Measurements from ENCODE around the gene MID1. TPM values are rescaled to one million over a fixed set of nuclear protein-coding genes. Genes with fewer than 3 reads are reported as not detected.
"Not testable (repeated sequence)": the region's sequence is repeated elsewhere in the genome, so short reads cannot be mapped to it uniquely, and the experiment has no call there.

Gene MID1
- total RNA-seq, 1 donor from 2014 or later: 20.5 TPM

DNA sequence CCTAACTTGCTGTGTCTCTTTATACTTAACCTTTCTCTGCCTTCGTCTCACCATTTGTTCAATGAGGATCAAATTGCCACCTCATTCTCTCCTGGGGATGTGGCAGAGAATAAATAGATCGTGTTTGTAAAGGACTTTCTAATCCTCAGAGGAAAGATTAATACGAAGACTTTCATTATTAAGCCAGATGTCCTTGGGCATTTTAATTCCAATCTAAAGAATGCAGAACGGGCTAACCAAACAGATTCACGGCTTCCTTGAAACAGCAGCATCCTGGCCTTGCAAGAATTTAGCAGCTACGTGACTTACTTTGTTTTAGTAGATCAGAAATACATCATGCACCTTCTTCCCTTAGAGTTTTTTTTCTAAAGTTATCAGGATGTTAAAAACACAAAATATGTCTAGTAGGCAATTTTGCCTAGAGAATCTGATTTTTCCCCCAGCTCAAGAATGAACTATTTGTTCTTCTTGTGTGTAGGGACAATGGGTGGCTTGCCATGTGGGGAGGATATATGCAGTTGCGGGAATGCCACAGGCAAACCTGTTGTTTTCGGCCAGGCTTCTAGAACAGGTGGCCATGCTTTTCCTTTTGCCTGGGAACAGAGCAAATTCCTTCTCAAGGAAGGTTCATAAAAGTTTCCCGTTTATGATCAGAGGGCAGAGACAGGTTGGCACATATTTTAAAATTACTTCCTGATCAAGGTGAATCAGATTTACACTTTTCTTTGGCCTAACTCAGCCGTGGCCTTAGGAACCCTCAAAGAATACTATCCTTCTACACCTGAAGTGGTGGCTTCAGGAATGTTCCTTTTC, 3.0 kb downstream of the MID1 start:
- DNase-seq (ENCODE audit: extremely low read depth, low read depth, low spot score): no peak

- DNase-seq (ENCODE audit: extremely low read depth, low read depth, low spot score): no peak
These were observed 4.2 kb downstream of the MID1 start for GRCh38 chrX:10615931-10616774.

DNA sequence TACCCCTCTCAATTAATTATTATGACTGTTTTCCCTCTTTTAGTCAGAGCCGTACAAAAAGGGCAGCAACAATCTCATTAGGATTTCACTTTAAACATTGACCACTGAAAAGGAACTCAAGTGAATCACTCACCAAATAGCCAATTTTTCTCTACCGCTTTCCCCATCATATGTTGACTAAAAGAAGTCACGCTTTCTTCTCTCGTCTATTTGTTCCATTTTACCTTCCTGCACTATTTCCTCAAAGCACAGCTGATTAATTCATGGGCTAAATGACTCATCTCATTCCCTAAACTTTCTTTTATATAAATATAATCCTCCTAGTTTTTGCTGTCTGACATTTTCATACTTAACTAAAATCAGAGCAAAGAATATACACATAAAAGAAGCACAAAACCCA, 8.2 kb downstream of the MID1 start:
- no peak for DNase-seq (ENCODE audit: extremely low read depth, low read depth, low spot score)

DNA sequence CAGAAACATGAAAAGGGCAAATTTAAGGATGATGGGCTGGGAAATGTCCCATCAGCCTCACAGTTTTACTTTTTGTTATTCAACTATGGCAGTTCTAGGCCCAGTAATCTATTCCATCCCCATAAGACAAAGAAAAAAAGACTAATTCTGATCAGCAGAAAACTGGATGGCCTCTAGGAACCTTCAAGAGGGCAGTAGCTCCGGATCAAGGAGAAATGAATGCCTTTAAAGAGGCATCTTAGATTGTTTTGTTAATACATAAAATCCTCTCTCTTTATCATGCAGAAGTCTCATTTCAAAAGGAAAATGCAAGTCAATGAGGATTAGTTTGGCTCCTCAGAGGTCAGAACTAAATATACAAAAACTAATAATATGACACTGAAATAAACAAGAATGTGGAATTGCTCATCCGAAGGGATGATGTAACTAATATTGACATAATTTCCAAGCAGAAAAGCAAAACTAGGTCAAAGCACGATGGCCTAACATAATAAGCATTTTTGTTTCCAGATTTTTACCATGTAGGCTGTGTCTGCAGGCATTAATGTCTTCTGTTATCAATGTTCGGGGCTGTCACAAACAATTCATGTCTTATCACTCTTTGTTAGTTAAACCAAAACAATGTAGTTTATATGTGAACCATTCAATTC, 8.8 kb downstream of the MID1 start:
- DNase-seq (ENCODE audit: extremely low read depth, low read depth, low spot score): no peak

DNA sequence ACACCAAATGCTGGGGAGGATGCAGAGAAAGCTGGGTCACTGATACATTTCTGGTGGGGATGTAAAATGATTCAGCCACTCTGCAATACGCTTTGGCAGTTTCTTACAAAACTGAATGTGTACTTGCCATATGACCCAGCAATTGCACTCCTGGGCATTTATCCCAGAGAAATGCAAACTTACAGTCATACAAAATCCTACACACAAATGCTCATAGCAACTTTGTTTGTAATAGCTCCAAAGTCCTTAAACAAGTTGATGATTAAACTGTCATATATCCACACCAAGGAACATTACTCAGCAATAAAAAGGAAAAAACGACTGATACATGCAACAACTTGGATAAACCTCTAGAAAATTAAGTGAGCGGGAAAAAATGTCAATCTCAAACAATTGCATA, 12.3 kb downstream of the MID1 start:
- no peak for DNase-seq (ENCODE audit: extremely low read depth, low read depth, low spot score)

GRCh38 chrX:10607233-10607632, 13.2 kb downstream of the MID1 start:
- no peak for DNase-seq (ENCODE audit: extremely low read depth, low read depth, low spot score)

DNA sequence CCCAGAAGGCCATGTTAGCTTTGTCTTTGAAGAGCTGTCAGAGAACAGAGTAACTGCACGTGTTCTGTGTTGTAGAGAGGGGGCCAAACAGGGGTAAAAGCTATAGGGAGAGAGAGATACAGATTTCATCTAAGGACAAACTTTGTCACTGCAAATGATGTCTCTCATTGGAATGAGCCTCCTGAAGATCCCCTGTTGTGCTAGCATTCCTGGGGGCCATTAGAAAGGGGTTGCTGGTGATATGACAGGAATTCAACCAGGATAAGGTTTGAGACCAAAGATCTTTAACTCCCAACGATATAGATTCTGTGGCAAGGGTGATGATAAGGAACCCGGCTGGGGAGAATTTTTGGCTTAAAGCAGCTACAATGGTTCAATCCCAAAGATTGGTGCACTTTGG, 16.8 kb downstream of the MID1 start:
- DNase-seq (ENCODE audit: extremely low read depth, low read depth, low spot score): no peak

GRCh38 chrX:10602646-10603045, 17.7 kb downstream of the MID1 start:
- no peak for DNase-seq (ENCODE audit: extremely low read depth, low read depth, low spot score)

DNA sequence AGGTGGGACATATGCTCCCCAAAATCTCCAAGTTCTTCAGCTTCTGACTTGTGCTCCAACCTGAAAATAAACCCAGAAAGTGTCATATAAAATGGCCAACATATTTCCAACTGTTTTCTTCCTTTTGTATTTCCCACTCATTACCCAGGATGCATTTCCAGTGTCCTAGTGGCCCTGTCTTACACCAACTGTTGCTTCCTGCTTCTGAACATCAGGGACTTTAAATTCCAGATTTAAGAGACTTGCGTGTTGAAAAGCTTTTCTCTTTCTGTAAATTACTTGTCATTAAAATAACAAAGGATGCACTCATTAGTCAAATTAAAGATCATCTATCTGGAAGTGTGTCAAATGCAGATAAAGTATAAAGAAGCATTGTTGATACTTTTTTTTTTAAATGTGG, 19.9 kb downstream of the MID1 start:
- DNase-seq (ENCODE audit: extremely low read depth, low read depth, low spot score): no peak

GRCh38 chrX:10598540-10598939, 21.8 kb downstream of the MID1 start:
- no peak for DNase-seq (ENCODE audit: extremely low read depth, low read depth, low spot score)

DNA sequence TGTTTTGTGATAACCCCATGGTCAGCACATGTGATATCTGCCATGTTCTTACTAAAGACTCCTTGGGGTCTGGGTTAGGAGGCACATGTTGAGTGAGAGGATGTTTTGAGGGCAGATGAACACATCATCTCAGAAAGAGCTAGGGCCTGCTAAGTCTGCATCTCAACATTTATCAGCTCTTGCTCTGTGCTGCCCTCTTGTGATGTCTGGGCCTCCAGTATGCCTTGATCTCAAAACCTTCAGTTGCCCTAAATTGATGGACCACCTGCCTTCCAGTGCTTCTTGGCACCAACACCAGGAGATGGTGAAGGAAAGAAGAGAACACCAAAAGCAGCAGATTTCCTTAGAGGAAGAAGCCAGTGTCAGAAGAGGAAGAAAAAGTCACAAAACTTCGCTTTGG, 22.5 kb downstream of the MID1 start:
- no peak for DNase-seq (ENCODE audit: extremely low read depth, low read depth, low spot score)

GRCh38 chrX:10591363-10592335, 28.7 kb downstream of the MID1 start:
- DNase-seq (ENCODE audit: extremely low read depth, low read depth, low spot score): no peak

DNA sequence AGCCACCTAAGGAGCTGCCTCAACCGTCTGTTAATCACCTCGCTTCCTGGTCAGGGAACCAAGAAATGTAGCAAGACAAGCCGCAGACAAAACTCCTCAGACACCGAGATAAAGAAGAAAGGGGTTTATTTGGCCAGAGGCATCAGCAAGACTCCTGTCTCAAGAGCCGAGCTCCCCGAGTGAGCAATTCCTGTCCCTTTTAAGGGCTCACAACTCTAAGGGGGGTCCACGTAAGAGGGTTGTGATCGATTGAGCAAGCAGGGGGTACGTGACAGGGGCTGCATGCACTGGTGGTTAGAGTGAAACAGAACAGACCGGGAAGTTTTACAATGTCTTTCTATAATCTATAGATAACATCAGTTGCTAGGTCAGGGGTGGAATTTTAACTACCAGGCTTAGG, 30.6 kb downstream of the MID1 start:
- not testable (repeated sequence) for DNase-seq (ENCODE audit: extremely low read depth, low read depth, low spot score)

DNA sequence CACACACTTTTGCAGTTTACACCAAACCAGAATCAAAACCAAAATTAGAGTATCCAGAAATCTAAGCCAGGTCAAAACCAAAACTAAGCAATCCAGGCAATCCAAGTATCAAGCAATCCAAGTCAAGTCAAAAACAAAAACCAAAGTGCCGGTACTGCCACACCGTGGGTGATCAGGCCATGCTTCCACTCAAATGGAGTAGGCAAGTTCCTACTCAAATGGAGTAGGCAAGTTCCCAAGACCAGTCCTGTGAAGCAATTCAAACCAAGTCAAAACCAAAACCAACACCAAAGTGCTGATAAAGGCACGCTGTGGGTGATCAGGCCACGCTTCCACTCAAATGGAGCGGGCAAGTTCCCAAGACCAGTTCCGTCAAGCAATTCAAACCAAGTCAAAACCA, 31.3 kb downstream of the MID1 start:
- DNase-seq (ENCODE audit: extremely low read depth, low read depth, low spot score): no peak

DNA sequence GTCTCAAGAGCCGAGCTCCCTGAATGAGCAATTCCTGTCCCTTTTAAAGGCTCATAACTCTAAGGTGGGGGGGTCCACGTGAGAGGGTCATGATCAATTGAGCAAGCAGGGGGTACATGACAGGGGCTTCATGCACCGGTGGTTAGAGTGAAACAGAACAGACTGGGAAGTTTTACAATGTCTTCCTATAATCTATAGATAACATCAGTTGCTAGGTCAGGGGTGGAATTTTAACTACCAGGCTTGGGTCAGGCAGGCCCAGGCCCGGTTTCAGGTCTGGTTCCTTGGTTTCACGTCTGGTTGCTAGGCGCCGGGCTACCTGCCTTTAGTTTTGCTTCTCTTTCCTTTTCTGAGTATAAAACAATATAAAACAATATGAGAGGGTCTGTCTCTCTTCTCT, 35.5 kb downstream of the MID1 start:
- not testable (repeated sequence) for DNase-seq (ENCODE audit: extremely low read depth, low read depth, low spot score)

DNA sequence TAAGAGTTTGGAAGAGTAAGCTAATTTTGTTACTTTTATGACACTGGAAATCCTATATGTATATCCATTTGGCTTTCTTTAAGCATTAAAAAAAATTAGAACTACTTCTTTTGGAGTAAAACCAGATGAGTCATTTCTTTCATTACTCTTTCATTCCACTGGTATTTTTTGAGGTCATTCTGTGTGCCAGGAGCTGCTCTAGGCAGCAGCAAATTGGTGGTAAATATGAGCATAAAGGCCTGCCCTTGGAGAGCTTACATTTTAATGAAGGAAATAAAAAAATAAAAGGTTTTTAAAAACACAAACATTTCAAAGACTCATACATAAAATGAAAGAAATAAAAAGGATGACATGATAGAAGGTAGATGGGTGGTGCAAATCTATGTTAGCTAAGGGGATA, 37.4 kb downstream of the MID1 start:
- DNase-seq (ENCODE audit: extremely low read depth, low read depth, low spot score): no peak

DNA sequence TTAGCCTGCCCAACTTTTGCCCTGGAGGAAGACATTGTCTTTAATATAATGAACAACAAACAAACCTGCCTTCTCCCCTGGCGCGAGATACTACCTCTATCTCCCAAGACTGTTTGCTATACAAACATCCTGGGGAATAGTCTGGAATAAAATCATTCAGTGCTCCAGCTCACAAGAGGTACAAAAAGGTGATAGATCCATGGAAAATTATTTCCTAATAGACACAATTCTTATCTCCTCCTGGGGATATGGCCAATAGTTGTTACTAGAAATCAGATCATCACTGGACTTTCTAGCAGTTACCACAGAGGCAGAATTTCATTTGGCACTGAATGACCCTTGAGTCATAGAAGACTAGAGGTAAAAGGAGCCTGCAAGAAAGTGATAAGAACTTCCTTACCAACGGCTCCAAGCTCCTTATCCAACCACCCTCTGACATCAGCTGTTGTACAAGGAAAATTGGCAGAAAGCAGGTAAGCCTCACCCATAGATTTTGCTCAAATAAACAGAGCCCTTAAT, 38.1 kb downstream of the MID1 start:
- no peak for DNase-seq (ENCODE audit: extremely low read depth, low read depth, low spot score)

GRCh38 chrX:10579112-10580011, 41.0 kb downstream of the MID1 start:
- DNase-seq (ENCODE audit: extremely low read depth, low read depth, low spot score): no peak

- no peak for DNase-seq (ENCODE audit: extremely low read depth, low read depth, low spot score)
These were observed 41.9 kb downstream of the MID1 start for GRCh38 chrX:10578527-10578926.
